Measurements from ENCODE around the gene RAB36. TPM values are rescaled to one million over a fixed set of nuclear protein-coding genes. Genes with fewer than 3 reads are reported as not detected.
A peak's percentile ranks its signal among the peaks of the same experiment; 100 is the strongest.

Gene RAB36
- total RNA-seq, 2 donors from 2014 or later, result 1.3 to 3.1 TPM

DNA sequence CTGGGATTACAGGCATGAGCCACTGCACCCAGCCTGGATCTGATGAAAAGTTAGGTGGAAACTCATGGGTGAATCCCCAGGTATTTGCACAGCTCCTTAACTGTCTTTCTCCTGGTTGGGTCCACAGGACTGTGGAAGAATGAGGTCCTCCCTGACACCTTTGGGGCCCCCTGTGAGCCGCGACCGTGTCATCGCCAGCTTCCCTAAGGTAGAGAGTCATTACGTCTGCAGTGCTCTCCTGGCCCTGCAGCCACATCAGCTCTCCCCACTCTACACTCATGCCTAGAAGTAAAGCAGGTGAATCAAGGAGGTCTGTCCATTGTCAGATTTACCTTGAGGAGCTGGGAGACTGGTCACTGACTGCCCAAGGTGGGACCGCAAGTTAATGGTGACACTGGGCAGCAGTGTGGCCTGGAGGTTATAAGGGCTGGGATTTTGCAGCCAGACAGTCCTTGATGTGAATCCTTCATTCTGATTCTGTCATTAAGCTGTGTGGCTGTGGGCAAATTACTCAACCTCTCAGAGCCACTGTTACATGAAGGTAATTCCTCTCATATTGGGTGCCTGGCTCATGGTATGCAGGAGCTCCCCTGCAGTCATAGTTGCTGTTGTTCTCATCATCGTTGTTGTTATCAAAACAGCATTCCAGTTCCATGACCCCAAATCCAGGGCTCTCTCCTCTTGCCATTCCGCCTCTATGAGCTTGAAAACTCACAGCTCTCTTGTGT is 1.4 kb downstream of the RAB36 start:
- TF ChIP-seq POLR2A (IDR thresholded peaks at IDR 0.05), result no peak
- TF ChIP-seq, protein P1, sequence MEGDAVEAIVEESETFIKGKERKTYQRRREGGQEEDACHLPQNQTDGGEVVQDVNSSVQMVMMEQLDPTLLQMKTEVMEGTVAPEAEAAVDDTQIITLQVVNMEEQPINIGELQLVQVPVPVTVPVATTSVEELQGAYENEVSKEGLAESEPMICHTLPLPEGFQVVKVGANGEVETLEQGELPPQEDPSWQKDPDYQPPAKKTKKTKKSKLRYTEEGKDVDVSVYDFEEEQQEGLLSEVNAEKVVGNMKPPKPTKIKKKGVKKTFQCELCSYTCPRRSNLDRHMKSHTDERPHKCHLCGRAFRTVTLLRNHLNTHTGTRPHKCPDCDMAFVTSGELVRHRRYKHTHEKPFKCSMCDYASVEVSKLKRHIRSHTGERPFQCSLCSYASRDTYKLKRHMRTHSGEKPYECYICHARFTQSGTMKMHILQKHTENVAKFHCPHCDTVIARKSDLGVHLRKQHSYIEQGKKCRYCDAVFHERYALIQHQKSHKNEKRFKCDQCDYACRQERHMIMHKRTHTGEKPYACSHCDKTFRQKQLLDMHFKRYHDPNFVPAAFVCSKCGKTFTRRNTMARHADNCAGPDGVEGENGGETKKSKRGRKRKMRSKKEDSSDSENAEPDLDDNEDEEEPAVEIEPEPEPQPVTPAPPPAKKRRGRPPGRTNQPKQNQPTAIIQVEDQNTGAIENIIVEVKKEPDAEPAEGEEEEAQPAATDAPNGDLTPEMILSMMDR (IDR thresholded peaks at IDR 0.05), result no peak
- Histone ChIP-seq H3K4me3 (no peak overlapping the region), H3K27me3 (no peaks in the 10 kb centered on the region), H3K9me3 (no peaks in the 10 kb centered on the region), H3K36me3 (replicated peaks in 1 of 2; ENCODE audit: insufficient read depth in 1 of 2, low read depth in 2 of 2) (no peaks in the 10 kb centered on the region), H3K4me1 (peaks cover 34% of the 10 kb centered on the region), H3K27ac (peak overlapping the region in 1 of 4 donors; percentile 61)
- no peak for ATAC-seq
- DNase-seq, result no peak
- intact Hi-C loops (cut with DNase I), result no loop called here
- 80 to 83% methylated on average over 8 of the region's 8 CpGs for WGBS, 2 donors

DNA sequence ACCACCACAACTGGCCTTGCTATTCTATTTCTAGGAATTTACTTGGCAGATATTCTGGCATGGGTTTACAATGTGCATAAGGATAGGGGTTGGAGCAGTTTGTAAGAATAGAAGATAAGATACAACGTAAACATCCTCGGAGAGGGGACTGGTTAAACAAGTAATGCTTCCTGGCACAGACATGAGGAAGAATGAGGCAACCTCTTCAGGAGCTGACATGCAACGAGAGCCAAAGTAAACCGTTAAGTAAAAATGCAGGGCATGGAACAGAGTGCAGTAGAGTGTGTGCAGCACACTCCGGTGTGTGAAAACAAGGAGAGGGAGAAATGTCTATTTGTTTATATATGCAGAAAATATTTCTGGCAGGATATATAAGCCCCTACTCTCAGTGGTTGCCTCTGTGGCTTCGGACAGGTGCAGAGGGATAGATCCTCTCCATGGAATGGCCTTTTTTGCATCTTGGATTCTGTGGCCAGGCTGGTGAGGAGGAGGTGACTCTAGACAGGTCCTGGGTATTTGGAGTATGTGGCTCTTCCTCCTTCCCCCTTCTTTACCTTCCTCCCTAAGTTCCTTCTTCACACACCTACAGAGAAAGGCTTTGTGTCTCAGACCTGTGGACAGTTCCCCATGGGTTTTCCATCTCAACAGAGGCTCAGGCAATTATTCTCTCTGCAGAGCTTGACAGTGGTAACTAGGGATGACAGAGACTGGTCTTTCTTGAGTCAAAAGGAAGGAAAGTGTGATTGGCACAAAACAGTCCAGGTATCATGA is 2.5 kb downstream of the RAB36 start:
- peak overlapping the region in 3 of 4 donors; percentile 7 to 52 (median 29) for H3K27ac ChIP-seq
- no peak for TF ChIP-seq POLR2A (IDR thresholded peaks at IDR 0.05)
- TF ChIP-seq, protein P1 (IDR thresholded peaks at IDR 0.05), result no peak
- ATAC-seq (peak; percentile 68), DNase-seq (peak; percentile 37 to 74 (median 46))
- 12 to 15% methylated on average over 6 of the region's 6 CpGs for WGBS, 2 donors
- no peaks in the 10 kb centered on the region for H3K27me3 ChIP-seq
- H3K4me3 ChIP-seq, result no peak overlapping the region
- H3K36me3 ChIP-seq (replicated peaks in 1 of 2; ENCODE audit: insufficient read depth in 1 of 2, low read depth in 2 of 2), result no peaks in the 10 kb centered on the region
- intact Hi-C loops (cut with DNase I), result no loop called here
- H3K9me3 ChIP-seq, result no peaks in the 10 kb centered on the region
- H3K4me1 ChIP-seq, result peaks cover 25% of the 10 kb centered on the region

DNA sequence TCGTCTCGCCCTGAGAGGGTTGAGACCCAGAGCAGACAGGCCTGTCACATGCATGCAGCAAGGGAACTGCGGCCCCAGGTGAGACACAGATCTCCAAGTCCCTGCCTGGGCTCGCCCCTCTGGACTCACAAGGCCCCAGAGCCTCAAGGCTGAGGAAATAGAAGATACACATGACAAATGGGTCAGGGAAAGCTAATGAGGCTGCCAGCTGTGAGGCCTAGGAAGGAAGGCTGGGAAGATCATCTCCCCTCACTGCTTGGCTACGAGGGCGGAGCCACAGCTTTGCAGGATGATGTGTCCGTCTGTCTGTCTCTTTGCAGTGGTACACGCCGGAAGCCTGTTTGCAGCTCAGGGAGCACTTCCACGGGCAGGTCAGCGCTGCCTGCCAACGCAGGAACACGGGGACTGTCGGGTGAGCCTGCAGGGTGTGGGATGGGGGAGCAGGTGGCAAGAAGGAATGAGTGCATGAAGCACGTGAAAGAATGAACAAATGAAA is 4.5 kb downstream of the RAB36 start:
- H3K4me3 ChIP-seq, result no peak overlapping the region
- TF ChIP-seq POLR2A (IDR thresholded peaks at IDR 0.05), result no peak
- TF ChIP-seq, protein P1 (IDR thresholded peaks at IDR 0.05), result no peak
- H3K27me3 ChIP-seq, result no peaks in the 10 kb centered on the region
- no peak for ATAC-seq
- H3K36me3 ChIP-seq (replicated peaks in 1 of 2; ENCODE audit: insufficient read depth in 1 of 2, low read depth in 2 of 2), result no peaks in the 10 kb centered on the region
- H3K9me3 ChIP-seq, result no peaks in the 10 kb centered on the region
- H3K27ac ChIP-seq, result no peak overlapping the region
- peaks cover 24% of the 10 kb centered on the region for H3K4me1 ChIP-seq
- intact Hi-C loops (cut with DNase I), result no loop called here
- WGBS, 2 donors, result 80 to 82% methylated on average over 13 to 15 of the region's 15 CpGs
- no peak for DNase-seq

DNA sequence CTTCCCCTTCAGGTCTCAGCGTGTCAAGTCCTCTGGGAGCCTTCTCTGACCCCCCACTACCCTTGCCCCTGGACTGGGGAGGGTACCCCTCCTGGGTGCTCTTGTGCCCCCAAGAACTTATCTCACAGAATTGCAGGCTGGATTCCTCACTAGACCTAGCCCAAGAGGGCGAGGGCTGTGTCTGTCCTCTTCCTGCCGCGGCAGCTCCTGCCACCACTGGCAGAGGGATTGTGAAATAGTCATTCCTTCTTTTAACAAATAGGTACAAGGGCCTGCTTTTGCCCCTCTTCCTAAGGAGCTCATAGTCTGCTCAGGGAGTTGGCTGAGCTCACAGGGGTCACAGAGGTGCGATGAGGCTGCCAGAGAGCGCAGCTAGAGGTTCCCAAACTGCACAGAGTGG is 5.5 kb downstream of the RAB36 start:
- intact Hi-C loops (cut with DNase I), result no loop called here
- TF ChIP-seq, protein P1 (IDR thresholded peaks at IDR 0.05), result no peak
- no peak for TF ChIP-seq POLR2A (IDR thresholded peaks at IDR 0.05)
- Histone ChIP-seq H3K4me1 (peaks cover 24% of the 10 kb centered on the region), H3K36me3 (replicated peaks in 1 of 2; ENCODE audit: insufficient read depth in 1 of 2, low read depth in 2 of 2) (no peaks in the 10 kb centered on the region), H3K4me3 (no peak overlapping the region), H3K9me3 (no peaks in the 10 kb centered on the region), H3K27me3 (no peaks in the 10 kb centered on the region), H3K27ac (no peak overlapping the region)
- DNase-seq (no peak), ATAC-seq (no peak)
- WGBS, 2 donors, result 74 to 76% methylated on average over 6 of the region's 6 CpGs
